Measurements from ENCODE around the gene ZNF644. TPM values are rescaled to one million over a fixed set of nuclear protein-coding genes. Genes with fewer than 3 reads are reported as not detected.

The ZNF644 gene
- total and polyA plus RNA-seq, 2 donors (not counting 1 experiment from before 2014, with no cell fraction given) = 9.6 to 124 TPM

GRCh38 chr1:90957497-90957896 lies 64.3 kb downstream of the ZNF644 start:
- Mint-ChIP-seq H3K9me3 (ENCODE audit: insufficient read depth) (no peaks in the 10 kb centered on the region), H3K27me3 (no peaks in the 10 kb centered on the region), H3K4me1 (peaks cover 72% of the 10 kb centered on the region), H3K27ac (peak overlapping the region; percentile 11), H3K4me3 (no peak overlapping the region)
- Histone ChIP-seq H4K20me1 (ENCODE audit: control insufficient read depth, insufficient read depth, low read length, poor library complexity, severe bottlenecking) (peaks cover 71% of the 10 kb centered on the region), H3K4me1 (ENCODE audit: control insufficient read depth in 2 of 2, insufficient read depth in 2 of 2, low read length in 2 of 2) (peaks cover 6 to 12% of the 10 kb centered on the region in 2 donors), H2AFZ (ENCODE audit: insufficient read depth, low read depth, low read length, poor library complexity, severe bottlenecking) (no peak overlapping the region), H3K27me3 (replicated peaks in 1 of 4; ENCODE audit: control extremely low read depth in 1 of 4, control insufficient read depth in 3 of 4, insufficient read depth in 4 of 4, low read length in 3 of 4) (no peaks in the 10 kb centered on the region), H3K9ac (ENCODE audit: low read length) (no peak overlapping the region), H3K4me2 (replicated peaks; ENCODE audit: low read depth, low read length, poor library complexity, severe bottlenecking) (no peak overlapping the region), H3K9me3 (ENCODE audit: control extremely low read depth in 1 of 3, control insufficient read depth in 2 of 3, insufficient read depth in 1 of 3, low read length in 2 of 3) (peaks cover 0 to 11% (median 3%) of the 10 kb centered on the region in 3 donors), H3K79me2 (ENCODE audit: control insufficient read depth, insufficient read depth, low read length) (peaks cover 93% of the 10 kb centered on the region), H3K36me3 (replicated peaks in 1 of 2; ENCODE audit: control extremely low read depth in 1 of 2, control insufficient read depth in 1 of 2, extremely low read depth in 1 of 2, insufficient read depth in 2 of 2, low read length in 1 of 2) (peaks cover 12 to 24% of the 10 kb centered on the region in 2 experiments), H3K4me3 (ENCODE audit: control extremely low read depth in 1 of 5, extremely low read depth in 1 of 5, insufficient read depth in 1 of 5, low read depth in 2 of 5, low read length in 4 of 5) (no peak overlapping the region), H3K27ac (ENCODE audit: low read length in 2 of 2) (no peak overlapping the region)
- DNase-seq (no peak), ATAC-seq (ENCODE audit: low read depth) (no peak)
- no peak for TF ChIP-seq CTCF (IDR thresholded peaks at IDR 0.05)
- TF ChIP-seq EZH2 (IDR thresholded peaks at IDR 0.05; ENCODE audit: borderline replicate concordance, insufficient read depth, low read depth, low read length, poor library complexity, severe bottlenecking) = no peak
- intact Hi-C loops (cut with micrococcal nuclease) = no loop called here
- CTCF ChIA-PET = no interaction called here
- POLR2A ChIA-PET = no interaction called here

- intact Hi-C loops (cut with micrococcal nuclease) = no loop called here
- peaks cover 99% of the 10 kb centered on the region for H3K79me2 ChIP-seq (ENCODE audit: control insufficient read depth, insufficient read depth, low read length)
- no peak for ATAC-seq (ENCODE audit: low read depth)
- 100% methylated on average over 1 of the region's 1 CpG for WGBS (ENCODE audit: insufficient coverage)
- H4K20me1 ChIP-seq (ENCODE audit: control insufficient read depth, insufficient read depth, low read length, poor library complexity, severe bottlenecking) = peaks cover 77% of the 10 kb centered on the region
- no peaks in the 10 kb centered on the region for H3K27me3 ChIP-seq (replicated peaks in 1 of 4; ENCODE audit: control extremely low read depth in 1 of 4, control insufficient read depth in 3 of 4, insufficient read depth in 4 of 4, low read length in 3 of 4)
- POLR2A ChIA-PET = no interaction called here
- H3K36me3 ChIP-seq (replicated peaks in 1 of 2; ENCODE audit: control extremely low read depth in 1 of 2, control insufficient read depth in 1 of 2, extremely low read depth in 1 of 2, insufficient read depth in 2 of 2, low read length in 1 of 2) = peaks cover 12 to 28% of the 10 kb centered on the region in 2 experiments
- no peak overlapping the region for H3K4me3 Mint-ChIP-seq
- H3K27me3 Mint-ChIP-seq = no peaks in the 10 kb centered on the region
- H3K4me1 ChIP-seq (ENCODE audit: control insufficient read depth in 2 of 2, insufficient read depth in 2 of 2, low read length in 2 of 2) = peaks cover 6 to 12% of the 10 kb centered on the region in 2 donors
- peaks cover 0 to 10% (median 3%) of the 10 kb centered on the region in 3 donors for H3K9me3 ChIP-seq (ENCODE audit: control extremely low read depth in 1 of 3, control insufficient read depth in 2 of 3, insufficient read depth in 1 of 3, low read length in 2 of 3)
- H3K4me3 ChIP-seq (ENCODE audit: control extremely low read depth in 1 of 5, extremely low read depth in 1 of 5, insufficient read depth in 1 of 5, low read depth in 2 of 5, low read length in 4 of 5) = no peak overlapping the region
- no peaks in the 10 kb centered on the region for H3K9me3 Mint-ChIP-seq (ENCODE audit: insufficient read depth)
- H3K4me1 Mint-ChIP-seq = peaks cover 82% of the 10 kb centered on the region
- TF ChIP-seq CTCF (IDR thresholded peaks at IDR 0.05) = no peak
- TF ChIP-seq EZH2 (IDR thresholded peaks at IDR 0.05; ENCODE audit: borderline replicate concordance, insufficient read depth, low read depth, low read length, poor library complexity, severe bottlenecking) = no peak
- H3K27ac ChIP-seq (ENCODE audit: low read length in 2 of 2) = no peak overlapping the region
- no peak overlapping the region for H3K4me2 ChIP-seq (replicated peaks; ENCODE audit: low read depth, low read length, poor library complexity, severe bottlenecking)
- DNase-seq = no peak
- no peak overlapping the region for H3K27ac Mint-ChIP-seq
- CTCF ChIA-PET = no interaction called here
- no peak overlapping the region for H2AFZ ChIP-seq (ENCODE audit: insufficient read depth, low read depth, low read length, poor library complexity, severe bottlenecking)
- no peak overlapping the region for H3K9ac ChIP-seq (ENCODE audit: low read length)
These were observed 66.1 kb downstream of the ZNF644 start for GRCh38 chr1:90955769-90956168.
